Tongue (tissue), 2 donors: ENCODE measurements around the gene METTL8. TPM values are rescaled to one million over a fixed set of nuclear protein-coding genes. Genes with fewer than 3 reads are reported as not detected.
"Not testable (repeated sequence)": the region's sequence is repeated elsewhere in the genome, so short reads cannot be mapped to it uniquely, and the experiment has no call there.

ENCODE experiments used
- DNase-seq: peaks from one replicate; pipeline ENCODE4 v3.0.0-alpha.2; 2015
- total RNA-seq: library from RNA; depleted of rRNA; stranded (reverse); fragments of >200 nt; gene quantifications from one replicate; pipeline ENCODE4 v1.2.3, GENCODE V29; 2014

METTL8 gene
- total RNA-seq, 1 donor from 2014 or later = 18.7 TPM

GRCh38 chr2:171401947-171402346 is 31.8 kb downstream of the METTL8 start:
- no peak for DNase-seq

GRCh38 chr2:171400395-171400794 is 33.4 kb downstream of the METTL8 start:
- DNase-seq = no peak

- DNase-seq = no peak
Measured at GRCh38 chr2:171399292-171399691, 34.5 kb downstream of the METTL8 start.

- DNase-seq = no peak
Measured at GRCh38 chr2:171394164-171394740, 39.5 kb downstream of the METTL8 start.

- DNase-seq = no peak
Measured at GRCh38 chr2:171393487-171393886, 40.3 kb downstream of the METTL8 start.

GRCh38 chr2:171391532-171391931 is 42.3 kb downstream of the METTL8 start:
- DNase-seq = no peak

GRCh38 chr2:171390941-171391516 is 42.8 kb downstream of the METTL8 start:
- DNase-seq = no peak

GRCh38 chr2:171389780-171390179 is 44.0 kb downstream of the METTL8 start:
- DNase-seq = no peak

- DNase-seq = no peak
Measured at GRCh38 chr2:171389325-171389724, 44.5 kb downstream of the METTL8 start.

- DNase-seq = no peak
Measured at GRCh38 chr2:171387052-171387451, 46.7 kb downstream of the METTL8 start.

GRCh38 chr2:171386627-171387026 is 47.2 kb downstream of the METTL8 start:
- no peak for DNase-seq

GRCh38 chr2:171383134-171383533 is 50.7 kb downstream of the METTL8 start:
- DNase-seq = no peak

- not testable (repeated sequence) for DNase-seq
Measured at GRCh38 chr2:171382175-171382574, 51.6 kb downstream of the METTL8 start.

- DNase-seq = not testable (repeated sequence)
Measured at GRCh38 chr2:171377852-171378251, 55.9 kb downstream of the METTL8 start.

GRCh38 chr2:171367692-171368091 is 66.1 kb downstream of the METTL8 start:
- DNase-seq = no peak

- DNase-seq = no peak
Measured at GRCh38 chr2:171365778-171366177, 68.0 kb downstream of the METTL8 start.

- no peak for DNase-seq
Measured at GRCh38 chr2:171365232-171365631, 68.6 kb downstream of the METTL8 start.

GRCh38 chr2:171362396-171362795 is 71.4 kb downstream of the METTL8 start:
- no peak for DNase-seq

- DNase-seq = no peak
Measured at GRCh38 chr2:171360905-171361304, 72.9 kb downstream of the METTL8 start.

- not testable (repeated sequence) for DNase-seq
Measured at GRCh38 chr2:171353746-171354145, 80.0 kb downstream of the METTL8 start.

- no peak for DNase-seq
Measured at GRCh38 chr2:171348056-171348455, 85.7 kb downstream of the METTL8 start.

- peak; percentile 62 for DNase-seq
Measured at GRCh38 chr2:171347591-171348032, 86.2 kb downstream of the METTL8 start.

- DNase-seq = no peak
Measured at GRCh38 chr2:171346723-171347557, 86.8 kb downstream of the METTL8 start.
